ENCODE measurements around the gene EBNA1BP2.
A peak's percentile ranks its signal among the peaks of the same experiment; 100 is the strongest.
"Not testable (repeated sequence)": the region's sequence is repeated elsewhere in the genome, so short reads cannot be mapped to it uniquely, and the experiment has no call there.

EBNA1BP2 gene

DNA sequence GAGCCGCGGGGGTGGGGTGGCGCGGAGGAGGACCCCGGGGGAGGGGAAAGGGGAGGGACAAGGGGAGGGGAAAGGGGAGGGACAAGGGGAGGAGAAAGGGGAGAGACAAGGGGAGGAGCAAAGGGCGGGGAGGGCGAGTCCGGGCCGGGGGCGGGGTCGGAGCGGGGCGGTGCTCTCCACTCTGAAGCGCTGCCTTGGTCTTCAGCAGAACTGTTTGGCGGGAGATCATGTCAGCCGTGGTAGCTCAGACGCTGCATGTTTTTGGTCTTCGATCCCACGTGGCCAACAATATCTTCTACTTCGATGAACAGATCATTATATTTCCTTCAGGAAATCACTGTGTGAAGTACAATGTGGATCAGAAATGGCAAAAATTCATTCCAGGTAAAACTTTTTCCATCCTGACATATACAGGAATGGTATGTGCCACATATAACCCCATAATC lies 460 bp upstream of the EBNA1BP2 start:
- DNase-seq (ENCODE audit: low spot score): peak; percentile 76

DNA sequence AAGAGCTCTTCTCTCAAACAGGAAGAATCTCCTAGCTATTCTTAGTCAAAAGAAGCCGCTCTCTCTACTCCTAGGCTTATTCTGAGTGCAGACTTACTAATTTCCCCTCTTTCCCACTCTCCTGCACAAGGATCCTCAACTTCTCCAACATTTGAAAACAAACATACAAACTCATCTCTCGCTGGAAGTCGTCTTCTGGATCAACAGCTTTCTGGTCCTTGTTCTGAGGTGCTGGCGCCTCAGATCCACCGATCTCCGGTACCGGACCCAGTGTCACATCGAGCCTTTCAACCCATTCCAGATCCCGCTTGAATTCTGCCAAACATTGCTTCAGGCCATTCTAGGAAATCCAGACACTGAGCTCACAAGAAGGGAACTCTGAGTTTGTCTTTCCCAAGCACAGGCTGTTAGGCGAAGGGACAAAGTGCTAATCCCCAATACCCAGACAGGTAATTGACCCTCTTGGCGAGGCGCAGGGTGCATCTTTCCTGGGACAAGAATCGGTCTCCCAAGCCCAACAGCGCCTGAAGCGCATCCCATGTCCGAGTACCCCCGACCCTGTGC lies 696 bp downstream of the EBNA1BP2 start:
- no peak for DNase-seq (ENCODE audit: low spot score)

DNA sequence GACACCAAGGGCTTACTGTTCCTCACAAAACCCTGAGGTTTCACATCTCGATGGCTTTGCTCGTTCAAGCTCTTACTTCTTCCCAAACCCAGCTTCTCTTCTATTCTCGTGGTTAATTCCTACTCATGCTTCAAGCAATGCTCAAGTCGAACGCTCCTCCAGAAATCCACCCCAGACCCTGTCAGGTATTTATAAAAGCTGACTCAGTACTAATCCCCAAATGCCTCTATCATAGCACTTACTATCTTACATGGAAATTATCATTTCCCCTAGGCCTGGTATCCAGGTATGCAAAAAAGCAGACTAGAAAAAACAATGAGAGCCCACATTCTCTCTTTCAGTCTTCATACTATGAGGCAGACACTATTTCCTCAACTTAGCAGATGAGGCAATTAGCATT lies 6.3 kb downstream of the EBNA1BP2 start:
- DNase-seq (ENCODE audit: low spot score): no peak

GRCh38 chr1:43165162-43165561 lies 6.9 kb downstream of the EBNA1BP2 start:
- no peak for DNase-seq (ENCODE audit: low spot score)

DNA sequence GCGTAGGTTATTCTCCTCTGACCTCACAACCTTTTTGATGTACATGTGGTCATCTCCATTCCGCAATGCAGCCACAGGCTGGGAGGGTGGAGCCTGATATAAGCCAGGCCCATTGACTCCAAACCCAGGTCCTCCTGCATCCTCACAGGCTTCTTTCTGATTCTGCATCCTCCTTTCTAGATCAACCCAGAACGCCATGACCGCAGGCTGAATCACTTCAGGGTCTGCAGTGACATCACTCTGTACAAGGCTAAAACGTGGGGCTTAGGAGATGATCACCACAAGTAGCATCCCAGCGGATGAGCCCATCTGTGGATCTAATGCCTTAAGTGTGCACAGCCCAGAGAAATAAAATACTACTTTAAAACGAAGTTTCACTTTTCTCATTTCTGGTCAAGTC lies 16.1 kb downstream of the EBNA1BP2 start:
- DNase-seq (ENCODE audit: low spot score): no peak

- DNase-seq (ENCODE audit: low spot score): no peak
Measured at GRCh38 chr1:43153443-43153842, 18.6 kb downstream of the EBNA1BP2 start.

DNA sequence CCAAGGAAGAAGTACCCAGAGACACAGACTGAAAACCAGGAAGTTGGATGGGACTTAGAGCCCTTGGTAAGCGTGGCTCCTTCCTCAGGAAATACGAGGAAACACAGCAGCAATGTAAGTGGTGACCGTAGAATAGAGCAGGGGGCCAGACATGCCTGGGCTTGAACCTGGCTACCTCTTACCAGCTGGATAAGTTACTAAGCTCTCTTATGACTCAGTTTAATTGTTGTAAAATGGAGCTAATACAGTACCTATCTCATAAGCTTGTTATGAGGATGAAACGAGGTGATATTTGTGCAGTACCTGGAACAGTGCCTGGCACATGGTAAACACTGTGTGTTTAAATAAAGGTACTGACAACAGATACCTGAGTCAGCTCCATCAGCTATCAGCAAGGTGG lies 19.2 kb downstream of the EBNA1BP2 start:
- DNase-seq (ENCODE audit: low spot score): peak; percentile 20

DNA sequence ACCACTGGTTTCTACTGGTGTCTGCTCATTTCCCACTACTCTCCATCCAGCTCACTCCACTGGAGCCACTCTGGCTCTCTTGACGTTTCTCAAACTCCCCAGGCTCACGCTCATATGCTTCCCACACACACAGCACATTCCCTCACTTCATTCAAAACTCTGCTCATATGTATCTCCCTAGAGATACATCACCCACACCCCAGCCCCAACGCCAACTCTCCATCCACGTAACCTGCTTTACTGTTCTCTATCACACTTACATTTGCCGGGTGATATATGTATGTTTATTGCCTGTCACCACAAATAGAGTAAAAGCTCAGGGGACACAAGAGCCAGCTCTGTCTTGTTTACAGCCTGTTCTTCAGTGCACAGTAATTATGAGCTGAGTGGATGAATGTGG lies 22.2 kb downstream of the EBNA1BP2 start:
- DNase-seq (ENCODE audit: low spot score): no peak

DNA sequence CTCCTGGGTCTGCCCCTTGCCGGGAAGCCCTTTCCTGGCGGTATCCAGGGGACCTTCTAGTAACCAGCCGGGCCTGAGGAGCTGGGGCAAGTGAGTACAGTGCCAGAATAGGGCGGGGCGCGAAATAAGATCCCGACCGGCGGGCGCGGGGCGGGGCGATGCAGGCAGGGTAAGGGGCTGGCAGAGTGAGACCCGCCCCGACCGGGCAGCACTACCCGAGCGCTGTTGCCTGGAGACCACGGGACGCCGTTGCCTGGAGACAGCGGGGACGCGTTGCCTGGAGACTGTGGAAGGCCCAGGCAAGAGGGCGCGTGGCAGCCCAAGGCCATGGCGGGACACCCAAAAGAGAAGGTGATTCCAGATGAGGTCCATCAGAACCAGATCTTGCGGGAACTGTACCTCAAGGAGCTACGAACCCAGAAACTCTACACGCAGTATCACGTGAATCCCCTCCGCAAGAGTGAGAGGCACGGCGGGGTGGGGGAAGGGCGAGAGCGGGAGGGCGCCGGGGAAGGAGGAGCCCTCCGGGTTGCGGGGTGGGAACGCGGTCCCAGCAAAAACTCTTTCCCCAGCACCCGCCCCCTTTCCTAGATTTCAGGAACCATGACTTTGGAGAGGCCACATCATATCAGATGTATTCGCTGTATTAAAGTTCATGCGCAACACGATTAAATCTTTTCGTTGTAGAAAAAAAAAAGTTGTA lies 24.3 kb downstream of the EBNA1BP2 start:
- peak; percentile 56 for DNase-seq (ENCODE audit: low spot score)

DNA sequence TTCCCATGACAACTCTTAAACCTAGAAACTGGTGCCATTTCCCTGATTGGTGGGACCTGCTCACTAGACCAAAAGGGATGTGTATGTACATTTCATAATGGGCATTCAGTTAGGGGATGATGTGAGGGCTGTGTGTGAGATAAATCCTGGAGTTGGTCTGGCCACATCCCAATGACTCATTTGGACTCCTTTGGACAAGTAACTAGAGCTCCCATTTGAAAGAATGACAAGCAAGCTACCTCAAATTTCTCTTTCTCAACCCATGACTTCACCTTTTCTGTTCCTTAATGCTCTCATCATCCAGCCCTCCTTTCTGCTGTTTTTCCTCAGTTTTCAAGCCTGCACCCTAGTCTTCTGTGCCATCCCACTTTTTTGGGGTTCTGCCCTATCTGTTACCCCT lies 27.9 kb downstream of the EBNA1BP2 start:
- DNase-seq (ENCODE audit: low spot score): peak; percentile 25

GRCh38 chr1:43143441-43143888 lies 28.6 kb downstream of the EBNA1BP2 start:
- DNase-seq (ENCODE audit: low spot score): no peak

GRCh38 chr1:43140583-43140982 lies 31.5 kb downstream of the EBNA1BP2 start:
- DNase-seq (ENCODE audit: low spot score): no peak

GRCh38 chr1:43140010-43140409 lies 32.1 kb downstream of the EBNA1BP2 start:
- no peak for DNase-seq (ENCODE audit: low spot score)

DNA sequence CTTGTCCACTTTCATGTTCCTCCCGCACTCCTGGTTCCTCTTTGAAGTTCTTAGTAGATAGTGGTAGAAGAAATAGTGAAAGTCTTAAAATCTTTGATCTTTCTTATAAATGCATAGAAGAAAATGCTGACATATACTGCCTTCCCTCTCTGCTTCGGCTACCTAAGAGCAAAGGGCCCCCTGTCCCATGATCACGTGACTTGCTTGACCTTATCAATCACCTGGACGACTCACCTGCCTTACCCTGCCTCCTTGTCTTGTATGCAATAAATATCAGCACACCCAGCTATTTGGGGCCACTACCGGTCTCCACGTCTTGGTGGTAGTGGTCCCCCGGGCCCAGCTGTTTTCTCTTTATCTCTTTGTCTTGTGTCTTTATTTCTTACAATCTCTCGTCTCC lies 32.8 kb downstream of the EBNA1BP2 start:
- not testable (repeated sequence) for DNase-seq (ENCODE audit: low spot score)

- DNase-seq (ENCODE audit: low spot score): no peak
Measured at GRCh38 chr1:43137445-43138052, 34.5 kb downstream of the EBNA1BP2 start.

DNA sequence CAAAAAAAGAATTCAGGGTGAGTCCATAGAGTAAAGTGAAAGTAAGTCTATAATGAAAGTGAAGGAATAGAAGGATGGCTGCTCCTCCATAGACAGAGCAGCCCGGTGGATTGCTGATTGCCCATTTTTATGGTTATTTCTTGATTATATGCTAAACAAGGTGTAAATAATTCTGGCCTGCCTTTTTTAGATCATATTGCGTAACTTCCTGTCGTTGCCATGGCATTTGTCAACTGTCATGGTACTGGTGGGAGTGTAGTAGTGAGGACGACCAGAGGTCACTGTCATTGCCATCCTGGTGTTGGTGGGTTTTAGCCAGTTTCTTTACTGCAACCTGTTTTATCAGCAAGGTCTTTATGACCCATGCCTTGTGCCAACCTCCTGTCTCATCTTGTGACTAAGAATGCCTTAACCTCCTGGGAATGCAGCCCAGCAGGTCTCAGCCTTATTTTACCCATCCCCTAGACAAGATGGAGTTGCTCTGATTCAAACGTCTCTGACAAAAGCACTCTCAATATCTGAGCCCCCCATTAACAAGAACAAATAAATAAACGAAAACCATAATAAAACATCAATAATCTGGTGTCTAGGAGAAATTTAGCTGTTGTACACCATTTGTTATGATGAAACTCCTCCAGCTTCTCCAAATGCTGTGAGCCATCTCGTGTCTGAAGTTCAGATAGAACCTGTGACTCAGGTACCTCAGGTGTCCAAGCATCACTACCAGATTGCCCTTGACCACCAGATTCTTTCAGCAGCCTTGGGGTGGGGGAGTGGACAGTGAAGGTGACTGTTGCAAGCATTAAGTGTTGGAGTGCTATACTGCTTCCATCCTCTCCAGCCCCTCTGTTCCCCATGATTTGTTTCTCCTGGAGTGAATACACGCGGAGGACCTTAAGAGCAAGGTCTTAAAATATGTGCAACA lies 36.0 kb downstream of the EBNA1BP2 start:
- peak; percentile 44 for DNase-seq (ENCODE audit: low spot score)

GRCh38 chr1:43134640-43135039 lies 37.5 kb downstream of the EBNA1BP2 start:
- no peak for DNase-seq (ENCODE audit: low spot score)

DNA sequence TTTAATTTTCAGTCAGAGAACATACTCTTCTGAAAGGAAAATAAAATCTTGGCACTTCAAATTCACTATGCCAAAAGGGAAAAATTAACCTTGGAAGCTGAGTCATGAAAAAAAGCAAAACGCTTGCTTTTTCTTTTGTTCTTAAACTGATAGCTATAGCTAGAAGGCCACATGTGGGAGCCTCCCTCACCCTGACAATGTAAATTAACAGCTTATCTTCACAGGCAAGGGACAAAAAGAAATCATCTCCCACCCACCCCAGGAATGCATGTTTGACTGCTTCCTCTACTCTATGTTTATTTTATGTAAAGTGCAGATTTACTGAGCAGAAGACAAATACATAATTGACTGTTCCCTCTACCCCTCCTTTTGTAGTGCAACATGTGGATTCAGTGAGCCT lies 38.0 kb downstream of the EBNA1BP2 start:
- no peak for DNase-seq (ENCODE audit: low spot score)

- DNase-seq (ENCODE audit: low spot score): no peak
Measured at GRCh38 chr1:43129426-43129825, 42.7 kb downstream of the EBNA1BP2 start.

DNA sequence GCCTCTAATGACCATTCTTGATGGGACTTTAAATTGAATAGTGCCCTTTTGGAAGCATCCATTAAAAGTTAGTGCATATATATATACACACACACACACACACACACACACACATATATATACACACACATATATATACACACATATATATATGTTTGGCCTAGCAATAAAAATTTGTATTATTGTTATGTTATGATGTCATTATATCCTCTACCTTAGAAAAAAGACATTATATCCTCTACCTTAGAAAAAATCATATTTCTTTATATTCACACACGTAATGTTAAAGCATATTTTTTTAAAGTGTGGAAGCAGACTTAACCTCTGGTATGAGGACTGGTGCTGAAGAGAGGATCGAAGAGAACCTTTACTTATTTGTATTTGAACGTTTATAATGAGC lies 43.3 kb downstream of the EBNA1BP2 start:
- DNase-seq (ENCODE audit: low spot score): no peak

DNA sequence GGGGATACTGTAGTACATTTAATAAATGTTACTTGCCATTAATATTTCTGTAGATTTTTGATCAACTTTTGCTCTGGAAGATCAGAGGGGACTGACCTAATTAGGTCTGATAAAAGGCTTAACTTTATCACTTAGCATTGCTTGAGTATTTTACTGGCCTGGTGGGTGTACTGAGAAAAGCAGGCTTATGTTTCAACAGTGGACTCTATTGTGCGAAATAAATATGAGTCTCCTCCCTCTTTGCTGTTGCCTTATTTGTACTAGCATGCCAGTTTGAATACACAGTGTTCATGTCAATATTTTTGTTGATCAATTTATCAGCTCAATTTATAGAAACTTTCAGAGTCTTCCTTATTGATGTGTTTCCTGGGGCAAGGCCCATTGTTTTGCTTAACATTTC lies 49.1 kb downstream of the EBNA1BP2 start:
- DNase-seq (ENCODE audit: low spot score): no peak

GRCh38 chr1:43121256-43121900 lies 50.7 kb downstream of the EBNA1BP2 start:
- DNase-seq (ENCODE audit: low spot score): peak; percentile 20
